Lung (tissue), 12 donors: ENCODE measurements around the gene SP5. TPM values are rescaled to one million over a fixed set of nuclear protein-coding genes. Genes with fewer than 3 reads are reported as not detected.
A peak's percentile ranks its signal among the peaks of the same experiment; 100 is the strongest.

Experiments used
- ATAC-seq: fragments of 200-7000 bp; cut with Tn5 transposase; one replicate; pipeline ENCODE4 v1.9.1; 2020; ENCODE audit warnings: moderate number of reproducible peaks; ENCODE audit not compliant: insufficient read depth, low FRiP score
- DNase-seq, 3 donors: peaks; one replicate each; pipeline ENCODE4 v3.0.0-alpha.2; 2013 to 2017
- H3K27ac ChIP-seq, 2 donors: one replicate each; pipeline ENCODE4 v1.5.1; 2013; ENCODE audit warnings: mild to moderate bottlenecking in 2 of 2, moderate library complexity in 2 of 2, control low read depth in 1 of 2, inconsistent platforms in 1 of 2, low read depth in 1 of 2, low read length in 1 of 2
- H3K27me3 ChIP-seq, 3 donors: one replicate each; pipeline ENCODE4 v1.5.1; 2013; ENCODE audit warnings: low read length in 2 of 3; ENCODE audit not compliant: control insufficient read depth in 3 of 3, insufficient read depth in 3 of 3
- H3K36me3 ChIP-seq, 4 donors: one replicate each; pipeline ENCODE4 v1.5.1; 2013; ENCODE audit warnings: low read length in 4 of 4, mild to moderate bottlenecking in 1 of 4, moderate library complexity in 1 of 4; ENCODE audit not compliant: control insufficient read depth in 4 of 4, insufficient read depth in 4 of 4
- H3K4me1 ChIP-seq, 5 donors: one replicate each; pipeline ENCODE4 v1.5.1; 2013; ENCODE audit warnings: low read length in 5 of 5, mild to moderate bottlenecking in 2 of 5, moderate library complexity in 1 of 5; ENCODE audit not compliant: control insufficient read depth in 5 of 5, insufficient read depth in 5 of 5
- H3K4me3 ChIP-seq: one replicate; pipeline ENCODE4 v1.5.1; 2013; ENCODE audit warnings: mild to moderate bottlenecking, control low read depth, moderate library complexity
- H3K9ac ChIP-seq, 2 donors: one replicate each; pipeline ENCODE4 v1.5.1; 2013; ENCODE audit warnings: low read length in 2 of 2, control low read depth in 1 of 2; ENCODE audit not compliant: insufficient read depth in 1 of 2
- H3K9me3 ChIP-seq, 4 donors: one replicate each; pipeline ENCODE4 v1.5.1; 2013; ENCODE audit warnings: low read length in 3 of 4, mild to moderate bottlenecking in 1 of 4, moderate library complexity in 1 of 4; ENCODE audit not compliant: control insufficient read depth in 4 of 4, insufficient read depth in 3 of 4
- WGBS, 2 donors: extraction: QIAGEN DNeasy Blood & Tissue Kit; methylation state at CpG; one replicate each; pipeline ENCODE4 v1.1.7; 2013; 5-methylcytosine and 5-hydroxymethylcytosine counted together
- polyA plus RNA-seq, 2 donors: library from polyadenylated mRNA; stranded (reverse); fragments of 200-250 nt; gene quantifications; one replicate each; pipeline ENCODE4 v1.2.1, GENCODE V29; 2013
- total RNA-seq, 2 donors: library from RNA; depleted of rRNA in 1 of 2; stranded (reverse); fragments of >200 nt in 1 of 2; gene quantifications; one replicate each; pipeline ENCODE4 v1.2.1, GENCODE V29; 2014 to 2021
- TF ChIP-seq, protein P1 (sequence below): IDR thresholded peaks from 2 replicates; pipeline ENCODE4 v1.5.1; 2012; ENCODE audit warnings: mild to moderate bottlenecking; ENCODE audit errors: control extremely low read depth, extremely low read depth
- donor health status: control.
- donor health status: control.
- donor health status: Bipolar disorder and iron deficiency.
- donor health status: healthy.
- donor health status: DM: yes; HTN: yes; CAD: no.

The SP5 gene
- total and polyA plus RNA-seq, 4 donors: 0.45 to 5.2 (median 2.9) TPM

- WGBS, 2 donors: 42 to 51% methylated on average over 5 of the region's 5 CpGs
- Histone ChIP-seq H3K4me3 (no peak overlapping the region), H3K36me3 (no peaks in the 10 kb centered on the region), H3K9me3 (no peaks in the 10 kb centered on the region), H3K27ac (no peak overlapping the region), H3K4me1 (peaks cover 0 to 12% (median 0%) of the 10 kb centered on the region in 5 donors), H3K9ac (no peak overlapping the region), H3K27me3 (no peaks in the 10 kb centered on the region)
- no peak for ATAC-seq
- TF ChIP-seq, protein P1, sequence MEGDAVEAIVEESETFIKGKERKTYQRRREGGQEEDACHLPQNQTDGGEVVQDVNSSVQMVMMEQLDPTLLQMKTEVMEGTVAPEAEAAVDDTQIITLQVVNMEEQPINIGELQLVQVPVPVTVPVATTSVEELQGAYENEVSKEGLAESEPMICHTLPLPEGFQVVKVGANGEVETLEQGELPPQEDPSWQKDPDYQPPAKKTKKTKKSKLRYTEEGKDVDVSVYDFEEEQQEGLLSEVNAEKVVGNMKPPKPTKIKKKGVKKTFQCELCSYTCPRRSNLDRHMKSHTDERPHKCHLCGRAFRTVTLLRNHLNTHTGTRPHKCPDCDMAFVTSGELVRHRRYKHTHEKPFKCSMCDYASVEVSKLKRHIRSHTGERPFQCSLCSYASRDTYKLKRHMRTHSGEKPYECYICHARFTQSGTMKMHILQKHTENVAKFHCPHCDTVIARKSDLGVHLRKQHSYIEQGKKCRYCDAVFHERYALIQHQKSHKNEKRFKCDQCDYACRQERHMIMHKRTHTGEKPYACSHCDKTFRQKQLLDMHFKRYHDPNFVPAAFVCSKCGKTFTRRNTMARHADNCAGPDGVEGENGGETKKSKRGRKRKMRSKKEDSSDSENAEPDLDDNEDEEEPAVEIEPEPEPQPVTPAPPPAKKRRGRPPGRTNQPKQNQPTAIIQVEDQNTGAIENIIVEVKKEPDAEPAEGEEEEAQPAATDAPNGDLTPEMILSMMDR: no peak
- peak; percentile 27 to 42 (median 30) for DNase-seq
Measured at GRCh38 chr2:170679607-170680079, 35.5 kb upstream of the SP5 start.

- Histone ChIP-seq H3K9me3 (no peaks in the 10 kb centered on the region), H3K4me3 (no peak overlapping the region), H3K9ac (no peak overlapping the region), H3K27me3 (no peaks in the 10 kb centered on the region), H3K36me3 (no peaks in the 10 kb centered on the region), H3K27ac (no peak overlapping the region), H3K4me1 (peaks cover 0 to 12% (median 0%) of the 10 kb centered on the region in 5 donors)
- no peak for DNase-seq
- 72 to 81% methylated on average over 2 of the region's 2 CpGs for WGBS, 2 donors
- no peak for ATAC-seq
- TF ChIP-seq, protein P1: no peak
Measured at GRCh38 chr2:170680172-170680941, 34.8 kb upstream of the SP5 start.

GRCh38 chr2:170681311-170681710 is 33.8 kb upstream of the SP5 start:
- Histone ChIP-seq H3K36me3 (no peaks in the 10 kb centered on the region), H3K27ac (no peak overlapping the region), H3K4me1 (peaks cover 0 to 12% (median 0%) of the 10 kb centered on the region in 5 donors), H3K9me3 (no peaks in the 10 kb centered on the region), H3K4me3 (no peak overlapping the region), H3K9ac (no peak overlapping the region), H3K27me3 (no peaks in the 10 kb centered on the region)
- TF ChIP-seq, protein P1: no peak
- ATAC-seq: no peak
- WGBS, 2 donors: 76 to 85% methylated on average over 1 of the region's 1 CpG
- peak in 2 of 3 donors; percentile 39 to 51 for DNase-seq
